GM13977 (cell line): ENCODE data around the gene LMO7.
"Not testable (repeated sequence)": the region's sequence is repeated elsewhere in the genome, so short reads cannot be mapped to it uniquely, and the experiment has no call there.

Experiments used
- DNase-seq: peaks from one replicate; pipeline ENCODE4 v3.0.0; 2012; ENCODE audit warnings: low spot score
- CTCF ChIP-seq: IDR thresholded peaks from 2 replicates; pipeline ENCODE4 v1.5.1; 2012; ENCODE audit warnings: mild to moderate bottlenecking, control low read depth; ENCODE audit not compliant: insufficient read depth; ENCODE audit errors: extremely low read depth, missing control alignments
- in situ Hi-C: fragments of 300-500 bp; cut with MboI; formaldehyde crosslinking; loops from one replicate; pipeline ENCODE4 v1.12.0; 2022; ENCODE audit warnings: low sequenced_read_pairs, low pct_unique_long_range_greater_than_20kb, mixed read lengths, inconsistent platforms; ENCODE audit not compliant: unreplicated experiment

LMO7 gene

GRCh38 chr13:75738841-75739240 is 102.7 kb downstream of the LMO7 start:
- DNase-seq: no peak
- in situ Hi-C loops: no loop called here
- TF ChIP-seq CTCF: no peak

GRCh38 chr13:75739244-75739868 is 103.2 kb downstream of the LMO7 start:
- no peak for TF ChIP-seq CTCF
- peak; percentile 38 for DNase-seq
- in situ Hi-C loops: no loop called here

- in situ Hi-C loops: no loop called here
- no peak for DNase-seq
- TF ChIP-seq CTCF: no peak
Observed at GRCh38 chr13:75740031-75740430, 103.9 kb downstream of the LMO7 start.

GRCh38 chr13:75743072-75743471 is 106.9 kb downstream of the LMO7 start:
- DNase-seq, in situ Hi-C loops: not testable (repeated sequence)

GRCh38 chr13:75744127-75744526 is 108.0 kb downstream of the LMO7 start:
- in situ Hi-C loops: no loop called here
- TF ChIP-seq CTCF: no peak
- DNase-seq: no peak

GRCh38 chr13:75745387-75745786 is 109.3 kb downstream of the LMO7 start:
- in situ Hi-C loops: no loop called here
- DNase-seq: no peak
- no peak for TF ChIP-seq CTCF

- in situ Hi-C loops: no loop called here
- no peak for DNase-seq
- no peak for TF ChIP-seq CTCF
Observed at GRCh38 chr13:75748874-75749273, 112.7 kb downstream of the LMO7 start.
